ENCODE data around the gene HCCS.

HCCS gene

GRCh38 chrX:11111037-11111851, at the start of gene HCCS:
HCCS (plus strand) TSS chrX:11111332; CDS start chrX:11112061, 729 bp downstream.
- Histone ChIP-seq H3K79me2 (ENCODE audit: control insufficient read depth, insufficient read depth, low read length, unreplicated experiment) (peaks cover 65% of the 10 kb centered on the region), H3K27me3 (ENCODE audit: insufficient read depth, low read length) (no peaks in the 10 kb centered on the region), H3K4me1 (ENCODE audit: control insufficient read depth, insufficient read depth, low read length, unreplicated experiment) (peaks cover 44% of the 10 kb centered on the region), H3K36me3 (ENCODE audit: insufficient read depth, low read length) (peaks cover 26% of the 10 kb centered on the region), H2AFZ (ENCODE audit: low read length, unreplicated experiment) (peak within 1 kb of the TSS; percentile 91), H3K27ac (ENCODE audit: low read depth, low read length) (peak within 1 kb of the TSS; percentile 90), H3K4me3 (ENCODE audit: low read depth, low read length) (peak within 1 kb of the TSS; percentile 98)

GRCh38 chrX:11064276-11064675, 46.9 kb upstream of the HCCS start:
- no peaks in the 10 kb centered on the region for H3K79me2 ChIP-seq (ENCODE audit: control insufficient read depth, insufficient read depth, low read length, unreplicated experiment)
- no peaks in the 10 kb centered on the region for H3K27me3 ChIP-seq (ENCODE audit: insufficient read depth, low read length)
- no peak overlapping the region for H2AFZ ChIP-seq (ENCODE audit: low read length, unreplicated experiment)
- peak overlapping the region; percentile 74 for H3K4me3 ChIP-seq (ENCODE audit: low read depth, low read length)
- H3K36me3 ChIP-seq (ENCODE audit: insufficient read depth, low read length): no peaks in the 10 kb centered on the region
- H3K4me1 ChIP-seq (ENCODE audit: control insufficient read depth, insufficient read depth, low read length, unreplicated experiment): peaks cover 60% of the 10 kb centered on the region
- peak overlapping the region; percentile 97 for H3K27ac ChIP-seq (ENCODE audit: low read depth, low read length)

- Histone ChIP-seq H3K27me3 (ENCODE audit: insufficient read depth, low read length) (no peaks in the 10 kb centered on the region), H3K27ac (ENCODE audit: low read depth, low read length) (peak overlapping the region; percentile 97), H3K4me1 (ENCODE audit: control insufficient read depth, insufficient read depth, low read length, unreplicated experiment) (peaks cover 53% of the 10 kb centered on the region), H3K36me3 (ENCODE audit: insufficient read depth, low read length) (no peaks in the 10 kb centered on the region), H2AFZ (ENCODE audit: low read length, unreplicated experiment) (peak overlapping the region; percentile 85), H3K79me2 (ENCODE audit: control insufficient read depth, insufficient read depth, low read length, unreplicated experiment) (no peaks in the 10 kb centered on the region), H3K4me3 (ENCODE audit: low read depth, low read length) (peak overlapping the region; percentile 74)
Observed at GRCh38 chrX:11064851-11065600, 46.1 kb upstream of the HCCS start.

- Histone ChIP-seq H3K4me3 (ENCODE audit: low read depth, low read length) (peak overlapping the region; percentile 25; the same call in 1 of the 2 replicates), H3K36me3 (ENCODE audit: insufficient read depth, low read length) (no peaks in the 10 kb centered on the region), H3K27me3 (ENCODE audit: insufficient read depth, low read length) (no peaks in the 10 kb centered on the region), H3K4me1 (ENCODE audit: control insufficient read depth, insufficient read depth, low read length, unreplicated experiment) (peaks cover 37% of the 10 kb centered on the region), H2AFZ (ENCODE audit: low read length, unreplicated experiment) (peak overlapping the region; percentile 50), H3K79me2 (ENCODE audit: control insufficient read depth, insufficient read depth, low read length, unreplicated experiment) (no peaks in the 10 kb centered on the region), H3K27ac (ENCODE audit: low read depth, low read length) (no peak overlapping the region; the same call in 1 of the 2 replicates)
Observed at GRCh38 chrX:11066812-11067211, 44.3 kb upstream of the HCCS start.

- no peaks in the 10 kb centered on the region for H3K4me1 ChIP-seq (ENCODE audit: control insufficient read depth, insufficient read depth, low read length, unreplicated experiment)
- no peak overlapping the region for H2AFZ ChIP-seq (ENCODE audit: low read length, unreplicated experiment)
- no peak overlapping the region for H3K4me3 ChIP-seq (ENCODE audit: low read depth, low read length)
- H3K27me3 ChIP-seq (ENCODE audit: insufficient read depth, low read length): no peaks in the 10 kb centered on the region
- H3K27ac ChIP-seq (ENCODE audit: low read depth, low read length): no peak overlapping the region
- H3K79me2 ChIP-seq (ENCODE audit: control insufficient read depth, insufficient read depth, low read length, unreplicated experiment): no peaks in the 10 kb centered on the region
- no peaks in the 10 kb centered on the region for H3K36me3 ChIP-seq (ENCODE audit: insufficient read depth, low read length)
Observed at GRCh38 chrX:11073381-11073780, 37.8 kb upstream of the HCCS start.

- no peaks in the 10 kb centered on the region for H3K36me3 ChIP-seq (ENCODE audit: insufficient read depth, low read length)
- H3K27me3 ChIP-seq (ENCODE audit: insufficient read depth, low read length): no peaks in the 10 kb centered on the region
- no peaks in the 10 kb centered on the region for H3K4me1 ChIP-seq (ENCODE audit: control insufficient read depth, insufficient read depth, low read length, unreplicated experiment)
- no peak overlapping the region for H3K27ac ChIP-seq (ENCODE audit: low read depth, low read length)
- H2AFZ ChIP-seq (ENCODE audit: low read length, unreplicated experiment): no peak overlapping the region
- H3K4me3 ChIP-seq (ENCODE audit: low read depth, low read length): no peak overlapping the region
- no peaks in the 10 kb centered on the region for H3K79me2 ChIP-seq (ENCODE audit: control insufficient read depth, insufficient read depth, low read length, unreplicated experiment)
Observed at GRCh38 chrX:11080741-11081305, 30.3 kb upstream of the HCCS start.

- H3K79me2 ChIP-seq (ENCODE audit: control insufficient read depth, insufficient read depth, low read length, unreplicated experiment): no peaks in the 10 kb centered on the region
- no peaks in the 10 kb centered on the region for H3K36me3 ChIP-seq (ENCODE audit: insufficient read depth, low read length)
- H3K4me3 ChIP-seq (ENCODE audit: low read depth, low read length): no peak overlapping the region
- no peaks in the 10 kb centered on the region for H3K27me3 ChIP-seq (ENCODE audit: insufficient read depth, low read length)
- H3K27ac ChIP-seq (ENCODE audit: low read depth, low read length): no peak overlapping the region
- no peaks in the 10 kb centered on the region for H3K4me1 ChIP-seq (ENCODE audit: control insufficient read depth, insufficient read depth, low read length, unreplicated experiment)
- H2AFZ ChIP-seq (ENCODE audit: low read length, unreplicated experiment): no peak overlapping the region
Observed at GRCh38 chrX:11081511-11081910, 29.6 kb upstream of the HCCS start.

GRCh38 chrX:11085305-11085704, 25.8 kb upstream of the HCCS start:
- Histone ChIP-seq H3K79me2 (ENCODE audit: control insufficient read depth, insufficient read depth, low read length, unreplicated experiment) (no peaks in the 10 kb centered on the region), H3K27ac (ENCODE audit: low read depth, low read length) (no peak overlapping the region), H3K27me3 (ENCODE audit: insufficient read depth, low read length) (no peaks in the 10 kb centered on the region), H3K4me1 (ENCODE audit: control insufficient read depth, insufficient read depth, low read length, unreplicated experiment) (no peaks in the 10 kb centered on the region), H2AFZ (ENCODE audit: low read length, unreplicated experiment) (no peak overlapping the region), H3K4me3 (ENCODE audit: low read depth, low read length) (no peak overlapping the region), H3K36me3 (ENCODE audit: insufficient read depth, low read length) (no peaks in the 10 kb centered on the region)

- no peak overlapping the region for H3K27ac ChIP-seq (ENCODE audit: low read depth, low read length)
- H3K36me3 ChIP-seq (ENCODE audit: insufficient read depth, low read length): no peaks in the 10 kb centered on the region
- H3K4me1 ChIP-seq (ENCODE audit: control insufficient read depth, insufficient read depth, low read length, unreplicated experiment): no peaks in the 10 kb centered on the region
- no peaks in the 10 kb centered on the region for H3K27me3 ChIP-seq (ENCODE audit: insufficient read depth, low read length)
- no peak overlapping the region for H3K4me3 ChIP-seq (ENCODE audit: low read depth, low read length)
- no peaks in the 10 kb centered on the region for H3K79me2 ChIP-seq (ENCODE audit: control insufficient read depth, insufficient read depth, low read length, unreplicated experiment)
- no peak overlapping the region for H2AFZ ChIP-seq (ENCODE audit: low read length, unreplicated experiment)
Observed at GRCh38 chrX:11089802-11090201, 21.3 kb upstream of the HCCS start.

- H3K4me1 ChIP-seq (ENCODE audit: control insufficient read depth, insufficient read depth, low read length, unreplicated experiment): peaks cover 12% of the 10 kb centered on the region
- H3K27me3 ChIP-seq (ENCODE audit: insufficient read depth, low read length): no peaks in the 10 kb centered on the region
- no peak overlapping the region for H2AFZ ChIP-seq (ENCODE audit: low read length, unreplicated experiment)
- H3K36me3 ChIP-seq (ENCODE audit: insufficient read depth, low read length): no peaks in the 10 kb centered on the region
- H3K27ac ChIP-seq (ENCODE audit: low read depth, low read length): no peak overlapping the region
- H3K79me2 ChIP-seq (ENCODE audit: control insufficient read depth, insufficient read depth, low read length, unreplicated experiment): no peaks in the 10 kb centered on the region
- H3K4me3 ChIP-seq (ENCODE audit: low read depth, low read length): no peak overlapping the region
Observed at GRCh38 chrX:11097933-11098332, 13.2 kb upstream of the HCCS start.
